Stimulated activated CD4-positive, alpha-beta T cell treated with anti-CD3 and anti-CD28 coated beads, Interleukin-1b, Interleukin-23, amount 100 ng/mL, for 24 hours (primary cell): ENCODE measurements around the gene CSF1.
A peak's percentile ranks its signal among the peaks of the same experiment; 100 is the strongest.

Experiments used
- DNase-seq, 4 experiments: peaks; one replicate each; pipeline ENCODE4 v3.0.0-alpha.2; 2020; ENCODE audit warnings: low read depth in 4 of 4, low spot score in 1 of 4

Gene CSF1

GRCh38 chr1:109901141-109901523, 9.5 kb upstream of the CSF1 start:
- no peak for DNase-seq

- no peak for DNase-seq
Measured at GRCh38 chr1:109901524-109902145, 9.0 kb upstream of the CSF1 start.

- no peak for DNase-seq
Measured at GRCh38 chr1:109902204-109902985, 8.3 kb upstream of the CSF1 start.

- DNase-seq = no peak
Measured at GRCh38 chr1:109903376-109903930, 7.2 kb upstream of the CSF1 start.

- no peak for DNase-seq
Measured at GRCh38 chr1:109904105-109904817, 6.4 kb upstream of the CSF1 start.

GRCh38 chr1:109905491-109905890, 5.2 kb upstream of the CSF1 start:
- DNase-seq = no peak

GRCh38 chr1:109906160-109906838, 4.3 kb upstream of the CSF1 start:
- peak in 1 of 4 experiments; percentile 37 for DNase-seq

- no peak for DNase-seq
Measured at GRCh38 chr1:109906839-109907180, 3.8 kb upstream of the CSF1 start.

- DNase-seq = no peak
Measured at GRCh38 chr1:109907190-109907774, 3.4 kb upstream of the CSF1 start.

GRCh38 chr1:109908836-109909235, 1.8 kb upstream of the CSF1 start:
- DNase-seq = no peak

- no peak for DNase-seq
Measured at GRCh38 chr1:109909561-109909960, 1.1 kb upstream of the CSF1 start.

GRCh38 chr1:109910963-109911798, 532 bp downstream of the CSF1 start:
- DNase-seq = peak in 1 of 4 experiments; percentile 13

- DNase-seq = no peak
Measured at GRCh38 chr1:109912214-109912861, 1.7 kb downstream of the CSF1 start.

GRCh38 chr1:109912873-109913272, 2.2 kb downstream of the CSF1 start:
- DNase-seq = no peak

GRCh38 chr1:109913360-109913879, 2.8 kb downstream of the CSF1 start:
- no peak for DNase-seq

GRCh38 chr1:109914587-109915240, 4.1 kb downstream of the CSF1 start:
- no peak for DNase-seq

GRCh38 chr1:109917051-109917767, 6.6 kb downstream of the CSF1 start:
- DNase-seq = no peak
